ENCODE results near the gene OPTC. TPM values are rescaled to one million over a fixed set of nuclear protein-coding genes. Genes with fewer than 3 reads are reported as not detected.

The OPTC gene
- total RNA-seq, 4 donors from 2014 or later, result not detected

- peak; percentile 87 to 92 for ATAC-seq
- H3K27me3 ChIP-seq, result no peaks in the 10 kb centered on the region
- H3K9me3 ChIP-seq, result no peaks in the 10 kb centered on the region
- H3K27ac ChIP-seq, result peak overlapping the region; percentile 81 to 88 (median 85)
- DNase-seq, result peak; percentile 61 to 75
- intact Hi-C loops (cut with DNase I; ENCODE audit: low total_unique reads) (loop anchor here (5.0 kb wide), 1 partner anchor 281 kb away; no protein-coding TSS in a partner anchor), in situ Hi-C loops (cut with MboI; ENCODE audit: low sequenced_read_pairs in 4 of 4) (loop anchor here in 1 of 4 donors (5.0 kb wide), 1 partner anchor 69 kb away; the partner anchor contains the start of gene ATP2B4)
- H3K36me3 ChIP-seq, result no peaks in the 10 kb centered on the region
- TF ChIP-seq CTCF (IDR thresholded peaks at IDR 0.05 in 4 of 5, conservative IDR thresholded peaks at IDR 0.05 in 1 of 5), result no peak
- peak in 1 of 2 donors; percentile 24 for TF ChIP-seq POLR2A (IDR thresholded peaks at IDR 0.05)
- H3K4me3 ChIP-seq, result no peak overlapping the region
- H3K4me1 ChIP-seq, result peaks cover 42 to 44% of the 10 kb centered on the region in 2 donors
Measured at GRCh38 chr1:203558064-203558760, 64.3 kb downstream of the OPTC start.

Other genes starting within 250 kb of the OPTC start
- 100 to 1,000 TPM in 1 of 4 donors, 10 to 100 TPM in 3; 48.0 to 286 (median 74.9) TPM for gene BTG2, start 188.6 kb upstream of the OPTC start, total RNA-seq
- gene FMOD, start 143.0 kb upstream of the OPTC start, total RNA-seq, result 10 to 100 TPM in 1 of 4 donors, 1 to 10 TPM in 3; 6.3 to 15.8 (median 7.8) TPM
- 10 to 100 TPM; 12.2 to 32.6 (median 16.9) TPM for gene PRELP, start 18.3 kb upstream of the OPTC start, total RNA-seq
- 10 to 100 TPM in 3 of 4 donors, 1 to 10 TPM in 1; 9.3 to 19.0 (median 12.0) TPM for gene ATP2B4, start 132.7 kb downstream of the OPTC start, total RNA-seq

Measured in gastrocnemius medialis (tissue), 4 donors.